SK-N-SH (cell line): ENCODE measurements around the gene TMEM184A.

Experiments
- CTCF ChIP-seq: fragments of 200-600 bp; sonication (generic); IDR thresholded peaks from 2 replicates; pipeline ENCODE4 v1.6.1; 2017; ENCODE audit warnings: antibody characterized with exemption, mild to moderate bottlenecking, moderate library complexity
- ELF1 ChIP-seq: IDR thresholded peaks from 2 replicates; pipeline ENCODE4 v1.4.0; 2012
- EP300 ChIP-seq, 2 experiments: IDR thresholded peaks; 2 replicates each; pipeline versions ENCODE4 v1.4.0 to v1.6.1; 2012; ENCODE audit warnings: borderline replicate concordance in 1 of 2, low read depth in 1 of 2, low read length in 1 of 2
- EZH2phosphoT487 ChIP-seq: fragments of 200-600 bp; sonication (generic); IDR thresholded peaks from 2 replicates; pipeline ENCODE4 v1.6.1; 2017; ENCODE audit warnings: low read depth, mixed run types, mild to moderate bottlenecking, antibody characterized with exemption, moderate library complexity, borderline replicate concordance
- MEF2A ChIP-seq: IDR thresholded peaks from 2 replicates; pipeline ENCODE4 v1.4.0; 2012; ENCODE audit warnings: low read depth, borderline replicate concordance
- POLR2AphosphoS5 ChIP-seq: IDR thresholded peaks from 2 replicates; pipeline ENCODE4 v1.6.1; 2012; ENCODE audit warnings: low read depth, low read length
- REST ChIP-seq: IDR thresholded peaks from 2 replicates; pipeline ENCODE4 v1.6.1; 2012; ENCODE audit warnings: mild to moderate bottlenecking, low read depth, low read length, moderate library complexity
- SIN3A ChIP-seq: IDR thresholded peaks from 2 replicates; pipeline ENCODE4 v1.6.1; 2012; ENCODE audit warnings: low read depth, mild to moderate bottlenecking, low read length, moderate library complexity, borderline replicate concordance
- SMC3 ChIP-seq: IDR thresholded peaks from 2 replicates; pipeline ENCODE4 v1.6.1; 2012; ENCODE audit warnings: low read depth, low read length, improper control_type of control experiment
- TAF1 ChIP-seq: IDR thresholded peaks from 2 replicates; pipeline ENCODE4 v1.6.1; 2012; ENCODE audit warnings: low read depth, mild to moderate bottlenecking, low read length, moderate library complexity, borderline replicate concordance
- USF2 ChIP-seq: fragments of 150-350 bp; IDR thresholded peaks from 2 replicates; pipeline ENCODE4 v1.6.1; 2017; ENCODE audit warnings: antibody characterized with exemption, low read length, low read depth, borderline replicate concordance
- ZBTB33 ChIP-seq: IDR thresholded peaks from 2 replicates; pipeline ENCODE4 v1.4.0; 2012; ENCODE audit warnings: low read depth, borderline replicate concordance

GRCh38 chr7:1501487-1502270, 54.3 kb downstream of the TMEM184A start:
- TF ChIP-seq CTCF (no peak), SIN3A (no peak), POLR2AphosphoS5 (no peak), ELF1 (no peak), SMC3 (no peak), TAF1 (no peak), ZBTB33 (no peak), EP300 (IDR thresholded peaks at IDR 0.05; ENCODE audit: borderline replicate concordance in 1 of 2, low read depth in 1 of 2, low read length in 1 of 2) (no peak), USF2 (no peak), REST (no peak), MEF2A (no peak), EZH2phosphoT487 (no peak)
